ENCODE data around the gene GPC5.

GPC5 gene

DNA sequence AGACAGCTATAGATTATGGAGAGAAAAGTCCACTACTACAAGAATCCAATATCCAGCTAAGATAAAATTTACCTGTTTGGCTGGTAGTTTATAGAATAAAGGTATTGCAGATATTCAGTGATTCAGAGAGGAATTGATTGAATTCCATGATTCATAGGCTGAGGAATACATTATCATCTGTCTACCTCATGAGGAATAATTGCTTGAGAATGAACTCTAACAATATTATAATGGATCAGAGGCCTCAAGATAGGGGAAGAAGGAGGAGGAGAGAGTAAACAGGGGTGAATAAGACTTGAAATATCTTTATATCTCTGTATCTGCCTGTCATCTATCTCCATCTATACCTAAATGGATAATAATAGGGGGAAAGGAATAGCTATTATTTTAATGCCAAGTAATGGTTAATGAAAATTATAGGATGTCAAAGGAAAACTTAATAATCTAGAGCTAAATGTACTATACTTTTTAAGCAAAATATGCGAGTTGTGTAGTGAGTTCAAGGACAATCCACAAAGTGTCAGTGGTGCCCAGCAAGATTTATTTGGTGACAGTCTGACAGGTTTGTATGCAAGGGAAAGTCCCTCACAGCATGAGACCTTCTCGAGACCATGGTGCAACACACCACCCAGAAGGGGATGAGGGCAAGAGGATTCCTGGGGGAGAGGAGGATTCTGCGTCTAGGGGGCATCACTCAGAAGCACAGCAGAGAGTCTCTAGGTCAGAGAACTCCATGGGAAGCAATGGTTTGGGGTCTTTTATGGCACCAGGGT lies 224.5 kb downstream of the GPC5 start:
- TF ChIP-seq, protein P1, sequence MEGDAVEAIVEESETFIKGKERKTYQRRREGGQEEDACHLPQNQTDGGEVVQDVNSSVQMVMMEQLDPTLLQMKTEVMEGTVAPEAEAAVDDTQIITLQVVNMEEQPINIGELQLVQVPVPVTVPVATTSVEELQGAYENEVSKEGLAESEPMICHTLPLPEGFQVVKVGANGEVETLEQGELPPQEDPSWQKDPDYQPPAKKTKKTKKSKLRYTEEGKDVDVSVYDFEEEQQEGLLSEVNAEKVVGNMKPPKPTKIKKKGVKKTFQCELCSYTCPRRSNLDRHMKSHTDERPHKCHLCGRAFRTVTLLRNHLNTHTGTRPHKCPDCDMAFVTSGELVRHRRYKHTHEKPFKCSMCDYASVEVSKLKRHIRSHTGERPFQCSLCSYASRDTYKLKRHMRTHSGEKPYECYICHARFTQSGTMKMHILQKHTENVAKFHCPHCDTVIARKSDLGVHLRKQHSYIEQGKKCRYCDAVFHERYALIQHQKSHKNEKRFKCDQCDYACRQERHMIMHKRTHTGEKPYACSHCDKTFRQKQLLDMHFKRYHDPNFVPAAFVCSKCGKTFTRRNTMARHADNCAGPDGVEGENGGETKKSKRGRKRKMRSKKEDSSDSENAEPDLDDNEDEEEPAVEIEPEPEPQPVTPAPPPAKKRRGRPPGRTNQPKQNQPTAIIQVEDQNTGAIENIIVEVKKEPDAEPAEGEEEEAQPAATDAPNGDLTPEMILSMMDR (IDR thresholded peaks at IDR 0.05; ENCODE audit: insufficient read depth, low read length, poor library complexity, severe bottlenecking) = no peak
- H2AFZ ChIP-seq (ENCODE audit: low read depth, low read length, severe bottlenecking) = no peak overlapping the region
- H3K79me2 ChIP-seq (ENCODE audit: insufficient read depth, low read length) = no peaks in the 10 kb centered on the region

GRCh38 chr13:91627952-91628739 lies 229.7 kb downstream of the GPC5 start:
- no peaks in the 10 kb centered on the region for H3K9me3 ChIP-seq (ENCODE audit: insufficient read depth, low read length)
- H4K20me1 ChIP-seq (ENCODE audit: low read depth, low read length) = no peaks in the 10 kb centered on the region
- H3K27ac ChIP-seq (ENCODE audit: low read depth, low read length) = no peak overlapping the region
- no peak overlapping the region for H2AFZ ChIP-seq (ENCODE audit: low read depth, low read length, severe bottlenecking)
- no peak overlapping the region for H3K9ac ChIP-seq (ENCODE audit: low read length)
- H3K27me3 ChIP-seq (ENCODE audit: low read length) = no peaks in the 10 kb centered on the region
- H3K36me3 ChIP-seq (ENCODE audit: low read length) = no peaks in the 10 kb centered on the region
- TF ChIP-seq, protein P1 (IDR thresholded peaks at IDR 0.05; ENCODE audit: insufficient read depth, low read length, poor library complexity, severe bottlenecking) = no peak
- no peak for TF ChIP-seq EZH2phosphoT487 (conservative IDR thresholded peaks at IDR 0.05; ENCODE audit: low read length)
- H3F3A ChIP-seq (ENCODE audit: insufficient read depth) = no peaks in the 10 kb centered on the region
- H3K9me2 ChIP-seq (replicated peaks; ENCODE audit: insufficient read depth, low read length) = no peaks in the 10 kb centered on the region
- no peak overlapping the region for H3K4me3 ChIP-seq (ENCODE audit: insufficient read depth, low read length, poor library complexity, severe bottlenecking)
- no peak overlapping the region for H3K4me2 ChIP-seq (ENCODE audit: low read depth, low read length, poor library complexity, severe bottlenecking)
- H3K79me2 ChIP-seq (ENCODE audit: insufficient read depth, low read length) = no peaks in the 10 kb centered on the region

More for the DNA sequence above, 224.5 kb downstream of the GPC5 start:
- Histone ChIP-seq H3F3A (ENCODE audit: insufficient read depth) (no peaks in the 10 kb centered on the region), H4K20me1 (ENCODE audit: low read depth, low read length) (no peaks in the 10 kb centered on the region), H3K4me3 (ENCODE audit: insufficient read depth, low read length, poor library complexity, severe bottlenecking) (no peak overlapping the region), H3K27ac (ENCODE audit: low read depth, low read length) (no peak overlapping the region), H3K36me3 (ENCODE audit: low read length) (no peaks in the 10 kb centered on the region), H3K9me2 (replicated peaks; ENCODE audit: insufficient read depth, low read length) (no peaks in the 10 kb centered on the region), H3K4me2 (ENCODE audit: low read depth, low read length, poor library complexity, severe bottlenecking) (no peak overlapping the region), H3K9ac (ENCODE audit: low read length) (no peak overlapping the region), H3K9me3 (ENCODE audit: insufficient read depth, low read length) (no peaks in the 10 kb centered on the region), H3K27me3 (ENCODE audit: low read length) (no peaks in the 10 kb centered on the region)

GRCh38 chr13:91630946-91631345 lies 232.5 kb downstream of the GPC5 start:
- no peaks in the 10 kb centered on the region for H3K36me3 ChIP-seq (ENCODE audit: low read length)
- no peak overlapping the region for H3K4me2 ChIP-seq (ENCODE audit: low read depth, low read length, poor library complexity, severe bottlenecking)
- no peaks in the 10 kb centered on the region for H3K9me2 ChIP-seq (replicated peaks; ENCODE audit: insufficient read depth, low read length)

More at GRCh38 chr13:91630946-91631345, 232.5 kb downstream of the GPC5 start:
- TF ChIP-seq EZH2phosphoT487 (conservative IDR thresholded peaks at IDR 0.05; ENCODE audit: low read length) = no peak
- TF ChIP-seq, protein P1 (IDR thresholded peaks at IDR 0.05; ENCODE audit: insufficient read depth, low read length, poor library complexity, severe bottlenecking) = no peak
- Histone ChIP-seq H3K9me3 (ENCODE audit: insufficient read depth, low read length) (no peaks in the 10 kb centered on the region), H3K27me3 (ENCODE audit: low read length) (no peaks in the 10 kb centered on the region), H3F3A (ENCODE audit: insufficient read depth) (no peaks in the 10 kb centered on the region), H3K27ac (ENCODE audit: low read depth, low read length) (no peak overlapping the region), H3K4me3 (ENCODE audit: insufficient read depth, low read length, poor library complexity, severe bottlenecking) (no peak overlapping the region), H3K9ac (ENCODE audit: low read length) (no peak overlapping the region), H3K79me2 (ENCODE audit: insufficient read depth, low read length) (no peaks in the 10 kb centered on the region), H4K20me1 (ENCODE audit: low read depth, low read length) (no peaks in the 10 kb centered on the region), H2AFZ (ENCODE audit: low read depth, low read length, severe bottlenecking) (no peak overlapping the region)

All from SU-DHL-6 (cell line).